GM19467 (cell line): ENCODE data around the gene WBP1L.
"Not testable (repeated sequence)": the region's sequence is repeated elsewhere in the genome, so short reads cannot be mapped to it uniquely, and the experiment has no call there.

Experiments used
- ATAC-seq: cut with Tn5 transposase; IDR thresholded peaks from one replicate; pipeline ENCODE4 v1.9.1; 2021; ENCODE audit warnings: mild to moderate bottlenecking, moderate library complexity; ENCODE audit not compliant: unreplicated experiment

The WBP1L gene

GRCh38 chr10:102832987-102833386 is 89.2 kb downstream of the WBP1L start:
- ATAC-seq = no peak

- ATAC-seq = no peak
These were observed 90.4 kb downstream of the WBP1L start for GRCh38 chr10:102834143-102834542.

- no peak for ATAC-seq
These were observed 91.3 kb downstream of the WBP1L start for GRCh38 chr10:102835007-102835482.

GRCh38 chr10:102837230-102837721 is 93.5 kb downstream of the WBP1L start, which contains the start of gene CYP17A1:
TSS of gene CYP17A1 (minus strand) at chr10:102837413. CDS start at chr10:102837361, 52 bp downstream.
- no peak for ATAC-seq

DNA sequence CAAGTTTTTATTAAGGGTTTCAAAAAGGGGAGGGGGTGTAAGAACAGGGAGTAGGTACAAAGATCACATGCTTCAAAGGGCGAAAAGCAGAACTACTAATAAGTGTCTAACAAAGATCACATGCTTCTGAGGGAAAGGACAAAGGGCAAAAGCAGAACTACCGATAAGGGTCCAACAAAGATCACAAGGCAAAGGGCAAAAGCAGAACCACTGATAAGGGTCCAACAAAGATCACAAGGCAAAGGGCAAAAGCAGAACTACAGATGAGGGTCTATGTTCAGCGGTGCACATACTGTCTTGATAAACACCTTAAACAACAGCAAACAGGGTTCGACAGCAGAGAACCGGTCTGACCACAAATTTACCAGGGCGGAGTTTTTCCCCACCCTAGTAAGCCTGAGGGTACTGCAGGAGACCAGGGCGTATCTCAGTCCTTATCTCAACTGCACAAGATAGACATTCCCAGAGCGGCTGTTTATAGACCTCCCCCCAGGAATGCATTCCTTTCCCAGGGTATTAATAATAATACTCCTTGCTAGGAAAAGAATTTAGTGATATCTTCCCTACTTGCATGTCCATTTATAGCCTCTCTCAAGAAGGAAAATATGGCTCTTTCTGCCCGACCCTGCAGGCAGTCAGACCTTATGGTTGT is 94.7 kb downstream of the WBP1L start:
- ATAC-seq = not testable (repeated sequence)

DNA sequence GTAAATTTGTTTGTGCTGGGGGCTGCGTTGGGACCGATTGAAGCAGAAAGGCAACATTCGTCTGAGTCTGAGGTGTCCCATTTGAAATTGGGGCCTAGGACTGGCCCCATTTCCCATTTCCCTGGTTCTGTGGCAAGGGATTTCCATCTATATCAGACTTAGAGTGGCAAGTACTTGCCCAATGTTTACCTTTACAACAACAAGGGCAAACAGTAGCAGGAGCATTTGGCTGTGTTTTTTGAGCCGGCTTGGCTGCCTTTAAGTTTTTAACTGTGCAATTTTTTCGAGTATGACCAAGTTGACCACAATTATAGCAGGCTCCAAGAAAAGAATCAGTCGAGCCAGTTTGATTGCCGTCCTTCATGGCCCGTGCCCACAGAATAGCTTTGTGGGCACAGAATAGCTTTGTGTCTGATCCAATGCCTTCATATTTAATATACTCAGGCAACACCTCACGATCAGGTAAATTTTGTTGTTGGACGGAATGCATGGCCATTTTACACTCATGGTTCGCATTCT is 98.1 kb downstream of the WBP1L start:
- ATAC-seq = no peak

- not testable (repeated sequence) for ATAC-seq
These were observed 99.4 kb downstream of the WBP1L start for GRCh38 chr10:102843139-102843538.

DNA sequence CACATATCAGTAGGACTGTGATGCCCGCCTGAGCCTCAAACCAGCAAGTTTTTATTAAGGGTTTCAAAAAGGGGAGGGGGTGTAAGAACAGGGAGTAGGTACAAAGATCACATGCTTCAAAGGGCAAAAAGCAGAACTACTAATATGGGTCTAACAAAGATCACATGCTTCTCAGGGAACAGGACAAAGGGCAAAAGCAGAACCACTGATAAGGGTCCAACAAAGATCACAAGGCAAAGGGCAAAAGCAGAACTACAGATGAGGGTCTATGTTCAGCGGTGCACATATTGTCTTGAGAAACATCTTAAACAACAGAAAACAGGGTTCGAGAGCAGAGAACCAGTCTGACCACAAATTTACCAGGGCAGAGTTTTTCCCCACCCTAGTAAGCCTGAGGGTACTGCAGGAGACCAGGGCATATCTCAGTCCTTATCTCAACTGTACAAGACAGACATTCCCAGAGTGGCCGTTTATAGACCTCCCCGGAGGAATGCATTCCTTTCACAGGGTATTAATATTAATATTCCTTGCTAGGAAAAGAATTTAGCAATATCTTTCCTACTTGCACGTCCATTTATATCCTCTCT is 100.5 kb downstream of the WBP1L start:
- ATAC-seq = not testable (repeated sequence)

- no peak for ATAC-seq
These were observed 101.7 kb downstream of the WBP1L start for GRCh38 chr10:102845352-102845902.

DNA sequence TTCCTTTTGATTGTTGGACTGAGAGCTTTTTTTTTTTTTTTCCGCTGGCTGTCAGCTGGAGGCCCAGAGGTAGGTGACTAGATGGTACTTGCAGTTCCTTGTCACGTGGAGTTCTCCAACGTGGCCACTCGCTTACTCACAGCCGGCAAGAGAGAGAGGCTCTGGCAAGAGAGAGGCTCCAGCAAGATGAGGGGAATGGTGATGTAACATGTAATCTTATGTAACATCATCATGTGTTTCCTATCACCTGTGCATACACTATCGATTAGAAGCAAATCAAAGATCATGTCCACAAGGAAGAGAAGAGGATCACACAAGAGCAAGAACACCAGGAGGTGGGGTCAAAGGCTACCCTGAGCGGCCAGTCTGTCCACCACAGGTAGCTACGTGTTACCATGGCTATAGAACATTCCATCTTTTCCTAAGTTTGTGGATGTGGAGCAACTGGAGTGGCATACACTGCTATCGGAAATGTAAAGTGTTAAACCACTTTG is 106.3 kb downstream of the WBP1L start:
- no peak for ATAC-seq

DNA sequence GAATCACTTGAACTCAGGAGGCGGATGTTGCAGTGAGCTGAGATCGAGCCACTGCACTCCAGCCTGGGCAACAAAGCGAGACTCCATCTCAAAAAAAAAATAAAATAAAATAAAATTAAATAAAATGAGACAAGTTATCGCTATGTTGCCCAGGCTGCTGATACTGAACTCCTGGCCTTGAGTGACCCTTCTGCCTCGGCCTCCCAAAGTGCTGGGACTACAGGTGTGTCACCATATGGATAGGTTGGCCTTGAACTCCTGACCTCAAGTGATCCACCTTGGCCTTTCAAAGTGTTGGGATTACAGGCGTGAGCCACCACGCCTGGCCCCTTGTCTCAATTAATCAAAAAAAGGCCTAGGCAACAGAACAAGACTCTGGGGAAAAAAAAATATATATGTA is 109.5 kb downstream of the WBP1L start:
- not testable (repeated sequence) for ATAC-seq

- not testable (repeated sequence) for ATAC-seq
These were observed 112.1 kb downstream of the WBP1L start for GRCh38 chr10:102855731-102856436.

DNA sequence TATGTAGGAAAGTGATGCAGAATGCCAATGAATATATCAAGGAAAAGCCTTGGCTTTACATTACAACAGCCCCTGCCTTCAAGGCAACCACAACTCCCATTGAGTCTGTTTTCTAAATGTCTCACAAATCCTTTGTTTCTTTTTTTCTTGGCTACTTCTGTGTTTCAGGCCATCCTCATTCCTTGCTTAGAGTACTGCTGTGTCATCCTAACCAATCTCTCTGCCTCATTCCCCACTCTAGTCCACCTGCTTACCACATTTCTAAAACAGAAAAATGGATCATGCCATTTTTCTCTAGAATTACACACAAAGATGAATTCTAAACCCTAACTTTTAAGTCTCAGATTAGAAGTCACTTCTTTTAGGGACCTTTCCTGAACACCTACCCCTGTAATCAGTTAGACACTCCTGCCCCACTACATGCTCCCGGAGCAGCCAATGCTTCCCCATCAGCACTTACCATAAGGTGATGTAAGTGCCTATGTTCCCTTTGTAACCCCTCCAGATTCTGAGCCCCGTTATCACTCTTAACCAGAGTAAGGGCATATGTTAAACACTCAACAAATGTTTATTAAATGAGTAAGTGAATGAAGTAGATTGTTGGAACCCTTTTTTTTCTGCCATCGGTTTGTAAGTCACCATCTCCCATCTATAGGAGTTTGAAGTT is 113.1 kb downstream of the WBP1L start:
- no peak for ATAC-seq

GRCh38 chr10:102859911-102860310 is 116.2 kb downstream of the WBP1L start:
- ATAC-seq = no peak

GRCh38 chr10:102863660-102864059 is 119.9 kb downstream of the WBP1L start:
- ATAC-seq = no peak

DNA sequence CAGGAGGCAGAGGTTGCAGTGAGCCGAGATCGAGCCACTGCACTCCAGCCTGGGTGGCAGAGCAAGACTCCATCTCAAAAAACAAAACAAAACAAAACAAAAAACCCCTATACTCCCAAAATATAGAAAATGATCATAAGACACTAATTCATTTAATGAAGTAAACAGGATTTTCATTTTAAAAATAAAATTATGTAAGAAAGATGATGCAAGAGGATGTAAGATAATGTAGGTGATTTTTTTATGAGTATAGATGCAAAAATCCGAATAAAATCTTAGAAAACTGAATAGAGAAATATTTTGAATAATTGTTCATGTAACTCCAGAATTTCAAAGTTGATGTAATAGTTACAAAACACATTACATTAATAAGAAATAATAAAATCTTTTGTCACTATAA is 121.9 kb downstream of the WBP1L start:
- ATAC-seq = no peak
